Activated T-cell treated with anti-CD3 and anti-CD28 coated beads, Interleukin-2, amount 50 U/mL, for 24 hours (primary cell): ENCODE measurements around the gene CAPS.

Experiments used
- DNase-seq: peaks from one replicate; pipeline ENCODE4 v3.0.0-alpha.2; 2020
- H3K27ac Mint-ChIP-seq: 2 replicates; pipeline ENCODE4 v1.8.0; 2020; ENCODE audit warnings: mild to moderate bottlenecking, mixed read lengths
- H3K27me3 Mint-ChIP-seq: 2 replicates; pipeline ENCODE4 v1.8.0; 2020; ENCODE audit warnings: mixed read lengths
- H3K36me3 Mint-ChIP-seq: 2 replicates; pipeline ENCODE4 v1.8.0; 2020; ENCODE audit warnings: low read depth, mixed read lengths
- H3K4me1 Mint-ChIP-seq: 2 replicates; pipeline ENCODE4 v1.8.0; 2020; ENCODE audit warnings: low read depth, mixed read lengths
- H3K4me3 Mint-ChIP-seq: 2 replicates; pipeline ENCODE4 v1.8.0; 2020; ENCODE audit warnings: mild to moderate bottlenecking, moderate library complexity, mixed read lengths
- H3K9me3 Mint-ChIP-seq: 2 replicates; pipeline ENCODE4 v1.8.0; 2020; ENCODE audit warnings: mixed read lengths

Gene CAPS

DNA sequence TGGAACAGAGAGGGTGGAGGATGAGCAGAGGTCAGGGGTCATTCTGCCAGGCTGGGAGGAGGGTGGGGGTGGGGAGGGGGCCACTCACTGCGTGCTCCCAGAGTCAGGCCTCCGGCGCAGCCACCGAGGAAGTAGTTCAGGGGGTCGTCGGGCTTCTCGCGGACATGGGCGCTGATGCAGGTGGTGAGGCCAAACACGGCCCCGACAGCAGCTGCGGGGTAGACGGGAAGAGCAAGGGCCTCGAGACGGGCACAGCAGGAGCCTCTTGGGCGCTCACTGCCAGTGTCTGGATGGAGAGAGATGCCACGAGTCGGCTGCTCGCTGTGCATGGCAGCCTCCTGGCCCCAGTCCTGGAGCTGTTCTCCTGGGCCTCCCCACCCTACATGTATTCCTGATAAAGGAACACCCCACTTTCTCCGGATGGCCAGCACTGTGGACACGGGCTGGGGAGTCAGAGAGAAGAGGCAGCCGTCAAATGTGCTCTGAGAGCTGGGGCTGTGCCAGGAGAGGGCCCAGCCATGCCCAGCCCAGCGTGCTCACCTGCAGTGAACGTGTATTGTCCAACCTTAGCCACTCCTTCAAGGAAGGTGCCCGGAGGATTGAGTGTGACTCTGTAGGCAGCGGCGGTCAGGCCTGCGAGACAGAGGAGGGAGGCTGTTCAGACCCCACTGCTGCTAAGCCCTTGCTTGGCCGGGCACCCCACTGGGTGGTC is 17.5 kb upstream of the CAPS start:
- Mint-ChIP-seq H3K4me3 (no peak overlapping the region), H3K36me3 (peaks cover 49% of the 10 kb centered on the region)
- DNase-seq = no peak

DNA sequence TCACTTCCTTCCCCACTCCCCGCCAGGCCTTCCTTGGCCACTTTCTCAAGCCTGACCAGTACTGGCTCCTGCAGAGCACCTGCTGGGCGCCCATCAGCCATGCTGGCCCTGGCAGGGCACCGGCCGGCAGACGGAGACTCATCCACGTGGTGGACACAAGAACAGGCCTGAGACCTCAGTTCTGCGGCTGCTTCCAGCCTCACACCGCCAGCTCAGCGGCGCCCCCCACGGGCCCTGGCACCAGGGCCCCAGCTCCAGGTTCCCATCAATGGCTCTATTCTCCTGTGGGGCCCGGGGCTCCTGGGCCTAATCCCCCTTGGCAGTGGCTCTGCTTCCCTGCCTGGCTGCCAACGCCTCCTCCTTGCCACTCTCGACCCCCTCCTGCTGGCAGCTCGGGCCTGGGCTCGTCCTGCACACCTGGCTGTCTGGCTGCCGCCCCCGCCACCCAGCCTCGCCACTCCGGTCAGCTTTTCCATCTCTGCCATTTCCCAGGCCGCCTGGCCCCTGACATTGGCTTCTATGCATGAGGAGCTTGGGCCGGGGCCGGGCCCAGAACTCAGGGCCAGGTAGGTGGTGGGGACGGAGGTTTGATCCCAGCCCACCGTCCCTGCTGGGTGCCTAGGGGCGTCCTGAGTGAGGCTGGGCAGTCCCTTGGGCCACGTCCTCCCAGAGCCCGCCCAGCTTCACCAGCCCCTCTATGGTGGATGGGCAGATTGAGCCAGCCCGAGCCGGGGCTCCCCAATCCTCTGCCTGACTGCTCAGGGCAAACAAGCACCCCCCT is 16.7 kb upstream of the CAPS start:
- no peak overlapping the region for H3K4me3 Mint-ChIP-seq
- DNase-seq = no peak
- no peaks in the 10 kb centered on the region for H3K9me3 Mint-ChIP-seq
- peaks cover 51% of the 10 kb centered on the region for H3K36me3 Mint-ChIP-seq
- H3K27me3 Mint-ChIP-seq = no peaks in the 10 kb centered on the region
- peak overlapping the region; percentile 44 for H3K27ac Mint-ChIP-seq
- peaks cover 17% of the 10 kb centered on the region for H3K4me1 Mint-ChIP-seq

More for the DNA sequence above, 17.5 kb upstream of the CAPS start:
- peaks cover 2% of the 10 kb centered on the region for H3K27me3 Mint-ChIP-seq
- no peak overlapping the region for H3K27ac Mint-ChIP-seq
- no peaks in the 10 kb centered on the region for H3K9me3 Mint-ChIP-seq
- H3K4me1 Mint-ChIP-seq = peaks cover 17% of the 10 kb centered on the region

DNA sequence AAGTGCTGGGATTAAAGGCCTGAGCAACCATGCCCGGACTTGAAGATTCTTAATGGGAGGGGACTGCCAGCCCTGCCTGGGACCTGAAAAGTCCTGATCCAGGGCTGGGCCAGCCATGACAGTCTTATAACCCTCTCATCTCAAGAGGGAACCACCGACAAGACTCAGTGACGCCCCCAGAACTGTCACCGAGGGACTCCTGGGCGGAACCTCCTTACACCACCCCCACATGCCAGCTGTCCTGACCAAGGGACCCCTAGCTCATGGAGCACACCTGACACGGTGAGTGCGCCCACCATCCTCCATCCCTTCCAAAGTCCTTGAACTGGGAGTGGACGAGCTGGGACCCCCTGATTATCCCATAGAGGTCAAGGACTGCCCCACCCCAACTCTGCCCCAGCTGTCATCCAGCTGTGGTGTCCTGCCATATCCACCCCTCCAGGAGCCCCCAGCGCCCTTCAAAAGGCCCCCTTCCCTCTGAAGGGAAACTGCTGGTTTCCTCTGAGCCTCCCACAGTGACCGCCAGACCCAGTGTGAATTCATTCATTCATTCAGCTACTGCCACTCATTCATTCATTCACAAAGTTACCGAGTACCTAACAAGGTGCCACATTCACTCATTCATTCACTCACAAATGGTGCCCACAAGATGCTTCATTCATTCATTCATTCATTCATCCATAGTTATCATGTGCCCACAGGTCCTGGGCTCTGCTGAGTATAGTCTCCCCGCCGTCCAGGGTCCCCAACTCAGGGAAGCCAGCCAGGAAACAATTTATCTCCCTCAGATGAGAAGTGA is 14.1 kb upstream of the CAPS start:
- Mint-ChIP-seq H3K4me1 (peaks cover 22% of the 10 kb centered on the region), H3K9me3 (no peaks in the 10 kb centered on the region), H3K27me3 (no peaks in the 10 kb centered on the region), H3K36me3 (peaks cover 55% of the 10 kb centered on the region), H3K4me3 (no peak overlapping the region), H3K27ac (peak overlapping the region; percentile 65)
- no peak for DNase-seq

DNA sequence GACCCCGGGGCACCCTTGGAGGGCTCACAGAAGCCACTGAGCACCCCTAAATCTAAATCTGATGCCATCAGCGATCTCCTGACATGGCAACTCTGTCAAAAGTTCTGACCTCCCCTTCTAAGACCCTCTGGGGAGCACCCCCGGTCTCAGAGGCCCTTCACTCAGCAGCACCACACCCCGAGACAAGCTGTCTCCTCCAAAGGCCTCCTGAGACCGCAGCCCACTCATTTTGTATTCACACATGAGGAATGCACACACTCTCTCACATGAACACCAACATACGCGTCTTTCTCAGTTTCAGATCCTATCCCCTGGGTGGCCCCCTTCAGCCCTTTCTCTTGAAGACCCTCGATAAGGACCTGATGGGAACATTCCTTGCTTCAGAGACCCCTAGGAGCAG is 13.1 kb upstream of the CAPS start:
- DNase-seq = no peak
- peak overlapping the region; percentile 99 for H3K27ac Mint-ChIP-seq
- H3K4me3 Mint-ChIP-seq = peak overlapping the region; percentile 23
- peaks cover 25% of the 10 kb centered on the region for H3K4me1 Mint-ChIP-seq
- no peaks in the 10 kb centered on the region for H3K27me3 Mint-ChIP-seq
- H3K36me3 Mint-ChIP-seq = peaks cover 47% of the 10 kb centered on the region
- no peaks in the 10 kb centered on the region for H3K9me3 Mint-ChIP-seq

DNA sequence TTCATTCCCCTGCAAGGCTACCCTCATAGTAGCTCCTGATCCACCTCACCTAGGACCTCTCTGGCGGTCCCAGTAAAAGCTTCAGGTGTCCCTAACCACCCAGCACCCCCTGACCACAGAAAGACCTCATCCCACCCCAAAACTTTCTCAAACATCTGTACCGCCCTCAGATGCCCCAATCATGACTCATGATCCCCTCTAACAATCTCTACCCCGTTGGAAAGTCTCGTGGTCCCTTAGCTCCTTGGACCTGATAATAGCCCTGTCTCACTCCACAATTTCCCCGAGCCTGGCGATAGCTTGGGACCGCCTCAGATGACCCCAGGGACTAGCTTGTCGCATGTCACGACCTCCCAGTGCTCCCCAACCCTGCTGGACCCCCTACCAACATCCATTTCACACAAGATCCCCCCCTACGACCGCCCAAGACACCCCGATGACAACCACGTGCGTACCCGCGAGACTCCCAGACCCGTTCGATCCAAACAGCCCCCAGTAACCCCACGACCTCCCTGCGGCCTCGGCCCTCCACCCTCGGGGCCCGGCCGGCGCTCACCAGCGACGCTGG is 10.9 kb upstream of the CAPS start:
- H3K36me3 Mint-ChIP-seq = peaks cover 46% of the 10 kb centered on the region
- peaks cover 44% of the 10 kb centered on the region for H3K4me1 Mint-ChIP-seq
- peak overlapping the region; percentile 99 for H3K27ac Mint-ChIP-seq
- no peak for DNase-seq
- no peaks in the 10 kb centered on the region for H3K27me3 Mint-ChIP-seq
- H3K4me3 Mint-ChIP-seq = peak overlapping the region; percentile 98
- no peaks in the 10 kb centered on the region for H3K9me3 Mint-ChIP-seq

DNA sequence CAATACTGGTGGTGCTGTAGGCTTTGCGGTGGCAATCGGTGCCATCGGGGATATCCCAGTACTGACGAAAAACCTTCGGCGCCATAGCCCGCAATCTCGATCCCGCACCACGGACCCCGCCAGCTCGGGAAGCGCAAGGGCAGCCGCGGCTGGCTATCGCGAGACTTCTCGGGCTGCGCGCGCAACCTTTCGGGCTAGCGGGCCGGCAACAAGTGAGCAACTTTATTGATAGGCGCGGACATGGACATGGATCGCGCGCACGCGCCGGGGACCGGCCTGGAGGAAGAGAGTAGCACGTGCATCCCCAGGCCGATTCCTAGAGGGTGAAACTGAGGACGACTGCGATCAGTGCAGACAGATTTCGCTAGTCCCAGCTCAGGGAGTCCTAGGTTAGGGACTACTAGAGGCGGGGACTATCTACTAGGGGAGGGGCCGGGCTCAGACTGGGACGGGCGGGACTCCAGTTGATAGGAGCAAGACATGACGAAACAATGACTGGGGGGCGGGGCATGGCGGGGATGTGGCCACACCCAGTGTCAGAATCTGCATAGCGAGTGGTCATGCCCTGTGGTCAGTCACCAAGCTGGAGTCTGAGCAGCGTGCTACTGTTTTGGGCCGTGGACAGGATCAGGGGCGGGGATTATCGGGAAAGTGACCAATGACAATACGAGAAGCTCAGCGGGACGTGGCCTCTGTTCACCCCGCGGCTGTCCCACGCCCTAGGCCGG is 10.3 kb upstream of the CAPS start, which contains the start of gene NDUFA11:
NDUFA11 (minus strand) TSS at position 167 of the 728 bp plus-strand sequence; CDS start at position 85, 82 bp downstream.
- H3K4me1 Mint-ChIP-seq = peaks cover 44% of the 10 kb centered on the region
- no peaks in the 10 kb centered on the region for H3K27me3 Mint-ChIP-seq
- H3K36me3 Mint-ChIP-seq = peaks cover 45% of the 10 kb centered on the region
- DNase-seq = peak; percentile 99
- H3K27ac Mint-ChIP-seq = peak within 1 kb of the TSS; percentile 99
- peak within 1 kb of the TSS; percentile 98 for H3K4me3 Mint-ChIP-seq
- H3K9me3 Mint-ChIP-seq = no peaks in the 10 kb centered on the region

DNA sequence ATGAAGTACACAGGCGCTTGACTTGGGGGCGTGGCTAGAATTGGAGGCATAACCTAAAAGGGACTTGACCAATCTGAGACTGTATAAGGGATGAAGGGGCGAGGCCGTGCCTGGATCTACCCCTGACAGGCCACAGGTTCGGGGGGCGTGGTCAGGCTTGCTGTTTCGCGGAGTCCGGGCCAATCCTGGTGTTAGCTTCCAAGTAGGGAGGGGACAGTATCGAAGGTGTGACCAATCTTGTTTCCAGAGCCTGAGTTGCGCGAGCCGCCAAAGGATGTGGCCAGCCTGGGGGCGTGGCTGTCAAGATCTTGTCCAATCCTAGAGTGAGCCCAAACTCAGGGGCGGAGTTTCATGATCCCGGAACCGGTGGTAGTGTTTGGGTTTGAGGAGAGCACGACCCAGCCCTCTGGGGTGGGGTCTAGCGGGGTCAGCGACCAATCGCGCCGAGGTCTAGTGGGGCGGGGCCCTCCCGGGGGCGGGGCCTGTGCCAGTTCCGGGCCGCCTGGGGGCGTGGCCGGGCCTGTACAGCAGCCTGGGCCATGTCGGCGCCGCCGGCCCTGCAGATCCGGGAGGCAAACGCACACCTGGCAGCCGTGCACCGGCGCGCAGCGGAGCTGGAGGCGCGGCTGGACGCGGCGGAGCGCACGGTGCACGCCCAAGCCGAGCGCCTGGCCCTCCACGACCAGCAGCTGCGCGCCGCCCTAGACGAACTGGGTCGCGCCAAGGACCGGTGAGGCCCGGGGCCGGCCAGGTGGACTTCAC is 9.5 kb upstream of the CAPS start, which contains the start of gene VMAC:
VMAC (plus strand) TSS at position 521 of the 762 bp plus-strand sequence; CDS start at position 540, 19 bp downstream.
- H3K4me3 Mint-ChIP-seq = peak within 1 kb of the TSS; percentile 98
- H3K9me3 Mint-ChIP-seq = no peaks in the 10 kb centered on the region
- H3K27me3 Mint-ChIP-seq = no peaks in the 10 kb centered on the region
- H3K36me3 Mint-ChIP-seq = peaks cover 50% of the 10 kb centered on the region
- peaks cover 44% of the 10 kb centered on the region for H3K4me1 Mint-ChIP-seq
- DNase-seq = peak; percentile 100
- H3K27ac Mint-ChIP-seq = peak within 1 kb of the TSS; percentile 99

DNA sequence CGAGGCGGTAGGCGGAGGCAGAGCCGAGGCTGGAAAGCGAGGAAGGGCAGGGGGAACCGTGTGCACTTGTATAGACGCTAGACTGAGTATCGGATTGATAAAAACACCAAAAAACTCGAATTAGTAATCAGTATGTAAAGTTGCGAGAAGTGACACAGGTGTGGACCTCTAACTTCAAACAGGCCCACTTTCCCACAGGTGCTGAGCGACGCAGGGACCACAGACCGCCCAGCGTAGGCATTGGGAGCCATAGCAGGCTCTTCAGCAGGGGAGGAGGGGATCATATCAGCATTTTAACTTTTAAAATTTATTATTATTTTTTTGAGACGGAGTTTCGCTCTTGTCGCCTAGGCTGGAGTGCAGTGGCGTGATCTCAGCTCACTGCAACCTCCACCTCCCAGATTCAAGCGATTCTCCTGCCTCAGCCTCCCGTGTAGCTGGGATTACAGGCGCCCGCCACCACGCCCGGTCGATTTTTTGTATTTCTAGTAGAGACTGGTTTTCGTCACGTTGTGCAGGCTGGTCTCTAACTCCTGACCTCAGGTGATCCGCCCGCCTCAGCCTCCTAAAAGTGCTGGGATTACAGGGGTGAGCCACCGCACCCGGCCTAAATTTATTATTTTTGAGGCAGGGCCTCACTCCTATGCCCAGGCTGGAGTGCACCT is 8.8 kb upstream of the CAPS start:
- peaks cover 50% of the 10 kb centered on the region for H3K36me3 Mint-ChIP-seq
- peaks cover 39% of the 10 kb centered on the region for H3K4me1 Mint-ChIP-seq
- peak overlapping the region; percentile 98 for H3K4me3 Mint-ChIP-seq
- no peaks in the 10 kb centered on the region for H3K27me3 Mint-ChIP-seq
- no peaks in the 10 kb centered on the region for H3K9me3 Mint-ChIP-seq
- H3K27ac Mint-ChIP-seq = peak overlapping the region; percentile 85
- no peak for DNase-seq

DNA sequence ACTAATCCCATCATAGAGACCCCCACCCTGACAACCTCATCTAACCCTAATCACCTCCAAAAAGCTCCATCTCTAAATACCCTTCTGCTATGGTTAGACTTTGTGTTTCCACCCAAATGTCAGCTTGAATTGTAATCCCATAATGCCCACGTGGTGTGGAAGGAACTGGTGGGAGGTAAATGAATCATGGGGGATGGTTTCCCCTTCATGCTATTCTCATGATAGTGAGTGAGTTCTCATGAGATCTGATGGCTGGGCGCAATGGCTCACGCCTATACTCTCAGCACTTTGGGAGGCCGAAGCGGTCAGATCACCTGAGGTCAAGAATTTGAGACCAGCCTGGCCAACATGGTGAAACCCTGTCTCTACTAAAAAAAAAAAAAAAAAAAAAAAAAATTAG is 6.8 kb upstream of the CAPS start:
- DNase-seq = no peak
- peak overlapping the region; percentile 5 for H3K4me3 Mint-ChIP-seq

DNA sequence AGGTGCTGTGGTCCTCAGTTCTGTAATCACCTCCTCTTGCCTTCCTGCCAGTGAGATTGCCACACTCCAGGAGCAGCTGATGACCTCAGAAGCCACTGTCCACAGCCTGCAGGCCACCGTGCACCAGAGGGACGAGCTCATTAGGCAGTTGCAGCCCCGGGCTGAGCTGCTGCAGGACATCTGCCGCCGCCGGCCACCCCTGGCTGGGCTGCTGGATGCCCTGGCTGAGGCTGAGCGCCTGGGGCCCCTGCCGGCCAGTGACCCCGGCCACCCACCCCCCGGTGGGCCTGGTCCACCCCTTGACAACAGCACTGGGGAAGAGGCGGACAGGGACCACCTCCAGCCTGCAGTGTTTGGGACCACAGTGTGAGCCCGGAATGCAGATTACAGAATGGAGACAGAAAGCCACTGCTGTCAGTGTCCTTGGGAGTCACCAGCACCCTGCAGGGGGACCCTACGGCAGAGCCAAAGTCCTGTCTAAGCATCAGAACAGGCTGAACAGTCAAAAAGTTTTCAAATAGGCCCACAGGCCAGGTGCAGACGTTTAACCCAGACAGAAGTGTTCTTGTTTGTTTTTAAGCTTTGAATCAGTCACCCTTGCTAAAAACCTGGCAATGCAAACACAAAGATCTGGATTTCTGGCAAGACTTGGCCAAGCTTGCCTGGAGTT is 5.1 kb upstream of the CAPS start:
- Mint-ChIP-seq H3K27ac (no peak overlapping the region), H3K4me1 (peaks cover 22% of the 10 kb centered on the region), H3K27me3 (no peaks in the 10 kb centered on the region), H3K4me3 (no peak overlapping the region), H3K36me3 (peaks cover 46% of the 10 kb centered on the region), H3K9me3 (no peaks in the 10 kb centered on the region)
- DNase-seq = no peak

More for the DNA sequence above, 6.8 kb upstream of the CAPS start:
- Mint-ChIP-seq H3K27me3 (no peaks in the 10 kb centered on the region), H3K4me1 (peaks cover 28% of the 10 kb centered on the region), H3K9me3 (no peaks in the 10 kb centered on the region), H3K36me3 (peaks cover 49% of the 10 kb centered on the region), H3K27ac (peak overlapping the region; percentile 68)

DNA sequence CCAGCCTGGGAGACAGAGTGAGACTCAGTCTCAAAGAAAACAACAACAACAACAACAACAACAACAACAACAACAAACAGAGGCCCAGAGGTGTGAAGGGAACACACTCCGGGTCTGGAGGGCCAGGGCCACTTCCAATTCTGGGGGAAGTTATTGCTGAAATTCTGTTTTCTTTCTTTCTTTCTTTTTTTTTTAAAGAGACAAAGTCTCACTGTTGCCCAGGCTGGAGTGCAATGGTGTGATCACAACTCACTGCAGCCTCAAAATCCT is 3.5 kb upstream of the CAPS start:
- Mint-ChIP-seq H3K9me3 (no peaks in the 10 kb centered on the region), H3K27ac (peak overlapping the region; percentile 69), H3K27me3 (no peaks in the 10 kb centered on the region), H3K4me3 (no peak overlapping the region), H3K4me1 (peaks cover 22% of the 10 kb centered on the region), H3K36me3 (peaks cover 57% of the 10 kb centered on the region)
- DNase-seq = no peak

DNA sequence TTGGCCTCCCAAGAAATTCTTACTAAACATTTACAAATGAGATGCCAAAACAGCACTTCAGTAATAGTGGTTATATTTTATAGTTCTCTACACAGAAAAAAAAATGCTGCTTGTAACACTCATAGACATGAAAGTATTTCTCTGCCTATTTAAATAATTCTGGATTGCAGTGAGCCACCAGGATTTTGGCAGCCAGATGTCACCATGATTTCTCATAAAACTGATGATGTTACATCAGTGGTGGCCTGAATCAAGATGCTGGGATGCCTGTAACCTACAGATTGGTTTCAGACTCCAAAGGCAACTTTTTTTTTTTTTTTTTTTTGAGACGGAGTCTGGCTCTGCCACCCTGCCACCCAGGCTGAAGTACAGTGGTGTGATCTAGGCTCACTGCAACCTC is 2.7 kb upstream of the CAPS start:
- Mint-ChIP-seq H3K4me1 (peaks cover 14% of the 10 kb centered on the region), H3K9me3 (no peaks in the 10 kb centered on the region), H3K27ac (peak overlapping the region; percentile 22), H3K27me3 (no peaks in the 10 kb centered on the region), H3K36me3 (peaks cover 61% of the 10 kb centered on the region), H3K4me3 (no peak overlapping the region)
- DNase-seq = no peak
